GM12878 (cell line): ENCODE measurements around the gene SUSD1. TPM values are rescaled to one million over a fixed set of nuclear protein-coding genes. Genes with fewer than 3 reads are reported as not detected.

Experiments
- ATAC-seq: fragments of 200-7000 bp; cut with Tn5 transposase; 3 replicates; pipeline ENCODE4 v1.9.1; 2020; ENCODE audit warnings: mild to moderate bottlenecking, moderate library complexity
- BruUV-seq: library from RNA; stranded (reverse); fragments of 400-500 nt; replicated peaks from 2 replicates; lab custom pipeline; 2021; lab: Mats Ljungman, UMichigan
- CTCF ChIA-PET: fragments of 300-600 bp; sonication (Branson Sonifier 250); formaldehyde crosslinking; extraction: SDS; loops from one replicate; lab custom pipeline; 2021; ENCODE audit warnings: inconsistent platforms; lab: Yijun Ruan, JAX
- POLR2A ChIA-PET: fragments of 350-600 bp; formaldehyde crosslinking; extraction: SDS; loops from one replicate; lab custom pipeline; 2021; ENCODE audit warnings: inconsistent platforms; lab: Charles Lee
- RAD21 ChIA-PET: fragments of 300-600 bp; sonication (Branson Sonifier 250); formaldehyde crosslinking; loops from one replicate; lab custom pipeline; 2023; ENCODE audit warnings: antibody characterized with exemption; ENCODE audit not compliant: unreplicated experiment; lab: Charles Lee
- SMC1A ChIA-PET: fragments of 300-600 bp; sonication (Branson Sonifier 250); formaldehyde crosslinking; loops from one replicate; lab custom pipeline; 2023; ENCODE audit not compliant: unreplicated experiment, uncharacterized antibody; lab: Charles Lee
- DNase-seq: peaks from one replicate; pipeline ENCODE4 v3.0.0-alpha.2; 2011; ENCODE audit warnings: low read depth, low spot score
- FAIRE-seq: peaks from 3 replicates; lab custom pipeline; 2011; peaks lifted over from hg19 to GRCh38; lab: Jason Lieb, UNC
- H2AFZ ChIP-seq: 2 replicates; pipeline ENCODE4 v1.6.0; 2011; ENCODE audit warnings: low read depth, low read length, control low read depth; ENCODE audit not compliant: control insufficient read depth
- H3K27ac ChIP-seq: 2 replicates; pipeline ENCODE4 v1.5.1; 2011; ENCODE audit warnings: control low read depth; ENCODE audit not compliant: control insufficient read depth, insufficient read depth
- H3K27me3 ChIP-seq, 2 experiments: replicated peaks in 1 of 2; 2 replicates each; pipeline versions ENCODE4 v1.6.0 to v1.6.1; 2011; ENCODE audit warnings: low read length in 1 of 2; ENCODE audit not compliant: control insufficient read depth in 2 of 2, insufficient read depth in 2 of 2
- H3K36me3 ChIP-seq, 2 experiments: 2 replicates each; pipeline ENCODE4 v1.5.1; 2011; ENCODE audit warnings: low read length in 1 of 2; ENCODE audit not compliant: control insufficient read depth in 2 of 2, insufficient read depth in 2 of 2
- H3K4me1 ChIP-seq: 2 replicates; pipeline ENCODE4 v1.6.1; 2011; ENCODE audit warnings: mild to moderate bottlenecking, low read length, moderate library complexity, mixed read lengths; ENCODE audit not compliant: control insufficient read depth, insufficient read depth
- H3K4me2 ChIP-seq: 2 replicates; pipeline ENCODE4 v1.6.0; 2011; ENCODE audit warnings: control low read depth; ENCODE audit not compliant: control insufficient read depth, insufficient read depth
- H3K4me3 ChIP-seq: fragments of 200-600 bp; sonication (generic); 2 replicates; pipeline ENCODE4 v1.5.1; 2016
- H3K79me2 ChIP-seq: 2 replicates; pipeline ENCODE4 v1.6.0; 2011; ENCODE audit warnings: low read length; ENCODE audit not compliant: control insufficient read depth, insufficient read depth
- H3K9ac ChIP-seq: 2 replicates; pipeline ENCODE4 v1.8.0; 2011; ENCODE audit warnings: low read length, control low read depth, mixed read lengths; ENCODE audit not compliant: control insufficient read depth, insufficient read depth
- H3K9me3 ChIP-seq: replicated peaks from 3 replicates; pipeline ENCODE4 v1.5.1; 2011; ENCODE audit warnings: mild to moderate bottlenecking, low read length; ENCODE audit not compliant: control insufficient read depth, insufficient read depth
- H4K20me1 ChIP-seq: 2 replicates; pipeline ENCODE4 v1.6.0; 2011; ENCODE audit not compliant: control insufficient read depth, insufficient read depth
- NR2C1 ChIP-seq: fragments of 450-650 bp; IDR thresholded peaks from 2 replicates; pipeline ENCODE4 v1.6.1; 2017; ENCODE audit warnings: antibody characterized with exemption, mild to moderate bottlenecking, moderate library complexity
- RBBP5 ChIP-seq: fragments of 200-600 bp; sonication (generic); conservative IDR thresholded peaks from 2 replicates; pipeline ENCODE4 v1.6.1; 2016
- YY1 ChIP-seq: IDR thresholded peaks from 2 replicates; pipeline ENCODE4 v1.6.1; 2011; ENCODE audit warnings: low read depth, mild to moderate bottlenecking, low read length
- WGBS: methylation state at CpG from one replicate; pipeline ENCODE4 v1.1.6; 2016; ENCODE audit warnings: low lambda C conversion rate; ENCODE audit not compliant: insufficient replicate concordance, insufficient coverage; ENCODE audit errors: missing lambda C conversion rate; 5-methylcytosine and 5-hydroxymethylcytosine counted together
- in situ Hi-C: fragments of 300-500 bp; cut with MboI; formaldehyde crosslinking; loops from 9 replicates; pipeline ENCODE4 v1.14.3; 2018; ENCODE audit warnings: mixed read lengths
- intact Hi-C: fragments of 100-400 bp; cut with micrococcal nuclease; formaldehyde crosslinking; loops from one replicate; pipeline ENCODE4 v1.14.2; 2022; ENCODE audit not compliant: unreplicated experiment
- polyA plus RNA-seq, 11 experiments: library from polyadenylated mRNA; depleted of rRNA in 4 of 11; unstranded in 6 of 11; stranded (reverse) in 5 of 11; fragments of >200 nt; fragmentation: Nextera tagmentation in 4 of 11; fragmentation: Illumina TruSeq in 1 of 11; extraction: Ambion mirVana in 4 of 11; extraction: Trizol in 1 of 11; gene quantifications; 1 replicate in 1 of 11; 2 replicates in 10 of 11; pipeline versions ENCODE4 v1.2.1 to v1.2.3, GENCODE V29; 2011 to 2016; ENCODE audit warnings: inconsistent platforms in 2 of 11, missing spikeins in 2 of 11, low read depth in 1 of 11
- total RNA-seq, 4 experiments: library from RNA; depleted of rRNA in 3 of 4; stranded (reverse); fragments of >200 nt in 3 of 4; fragmentation: Illumina TruSeq in 1 of 4; extraction: Trizol in 1 of 4; gene quantifications; 2 replicates each; pipeline versions ENCODE4 v1.2.1 to v1.2.3, GENCODE V29; 2013 to 2021

SUSD1 gene
- total and polyA plus RNA-seq, 10 of the 15 experiments (the other 5 are each of a cell fraction or from before 2014, with no cell fraction given), result 6.7 to 20.8 (median 13.2) TPM

DNA sequence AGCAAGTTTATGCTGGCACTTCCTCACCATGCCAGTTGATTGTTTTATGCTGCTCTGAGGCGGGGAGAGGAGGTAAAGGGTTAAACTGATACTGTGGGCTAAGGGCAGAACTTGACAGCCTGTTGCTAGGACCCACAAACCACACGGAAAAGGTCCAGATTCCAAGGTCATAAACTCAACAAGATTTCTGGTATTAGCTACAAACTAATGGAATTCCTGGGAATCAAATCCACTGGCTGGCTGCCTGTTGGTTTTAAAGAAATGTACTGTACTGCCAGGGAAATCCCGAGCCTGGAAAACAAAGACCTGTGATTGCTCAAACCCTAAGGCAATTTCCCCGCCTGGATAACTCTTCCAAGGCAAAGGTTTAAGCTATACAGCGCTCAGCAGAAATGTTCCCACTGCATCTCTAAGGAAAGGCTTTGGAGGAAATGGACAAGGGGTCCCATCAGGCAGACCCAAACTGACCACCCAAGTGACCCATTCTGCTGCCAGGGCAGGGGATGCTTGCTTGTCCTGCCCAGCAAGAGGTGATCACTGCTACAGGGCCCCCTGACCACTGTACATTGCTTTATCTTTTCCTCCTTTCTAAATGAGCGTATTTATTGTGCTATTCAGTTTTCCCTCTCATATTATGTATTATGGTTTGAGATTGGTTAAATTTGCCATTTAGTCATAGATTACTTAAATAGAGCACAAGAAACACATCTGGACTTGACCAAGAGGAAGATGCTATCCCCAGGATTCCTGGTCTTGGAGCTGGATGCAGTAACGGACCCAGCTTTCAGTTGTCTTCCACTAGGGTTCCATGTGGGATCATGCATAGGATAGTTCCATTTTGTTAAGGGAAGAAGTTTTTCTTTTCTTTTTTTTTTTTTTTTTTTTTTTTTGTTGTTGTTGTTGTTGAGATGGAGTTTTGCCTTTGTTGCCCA, 124.3 kb downstream of the SUSD1 start:
- no peak overlapping the region for H2AFZ ChIP-seq
- H3K9ac ChIP-seq, result no peak overlapping the region
- ChIA-PET POLR2A (interaction anchor here (0.7 to 4.1 kb wide), 4 partner anchors 11 to 60 kb away, joined by 3 to 36 read pairs (median 7); no protein-coding TSS in a partner anchor), SMC1A (interaction anchor here (1.3 to 5.2 kb wide), 14 partner anchors 8 to 291 kb away, joined by 3 to 48 read pairs (median 9); no protein-coding TSS in a partner anchor), RAD21 (interaction anchor here (0.6 to 4.6 kb wide), 8 partner anchors 10 to 275 kb away, joined by 3 to 56 read pairs (median 11); partner anchors contain the start of gene UGCG), CTCF (interaction anchor here (1.3 to 2.5 kb wide), 4 partner anchors 7 to 24 kb away, joined by 3 to 14 read pairs (median 7); no protein-coding TSS in a partner anchor)
- H3K4me3 ChIP-seq, result no peak overlapping the region
- H4K20me1 ChIP-seq, result no peaks in the 10 kb centered on the region
- FAIRE-seq (no peak), DNase-seq (no peak)
- BruUV-seq, result no TSS peak
- H3K36me3 ChIP-seq, result no peaks in the 10 kb centered on the region
- H3K9me3 ChIP-seq, result peaks cover 13% of the 10 kb centered on the region
- H3K4me2 ChIP-seq, result no peak overlapping the region
- in situ Hi-C loops (no loop called here), intact Hi-C loops (no loop called here)
- H3K79me2 ChIP-seq, result no peaks in the 10 kb centered on the region
- H3K4me1 ChIP-seq, result peaks cover 31% of the 10 kb centered on the region
- H3K27ac ChIP-seq, result no peak overlapping the region
- TF ChIP-seq RBBP5, result no peak
- TF ChIP-seq, all 136 proteins: peak for 0
- WGBS, result 95% methylated on average over 7 of the region's 7 CpGs
- no peaks in the 10 kb centered on the region for H3K27me3 ChIP-seq
- no peak for ATAC-seq

DNA sequence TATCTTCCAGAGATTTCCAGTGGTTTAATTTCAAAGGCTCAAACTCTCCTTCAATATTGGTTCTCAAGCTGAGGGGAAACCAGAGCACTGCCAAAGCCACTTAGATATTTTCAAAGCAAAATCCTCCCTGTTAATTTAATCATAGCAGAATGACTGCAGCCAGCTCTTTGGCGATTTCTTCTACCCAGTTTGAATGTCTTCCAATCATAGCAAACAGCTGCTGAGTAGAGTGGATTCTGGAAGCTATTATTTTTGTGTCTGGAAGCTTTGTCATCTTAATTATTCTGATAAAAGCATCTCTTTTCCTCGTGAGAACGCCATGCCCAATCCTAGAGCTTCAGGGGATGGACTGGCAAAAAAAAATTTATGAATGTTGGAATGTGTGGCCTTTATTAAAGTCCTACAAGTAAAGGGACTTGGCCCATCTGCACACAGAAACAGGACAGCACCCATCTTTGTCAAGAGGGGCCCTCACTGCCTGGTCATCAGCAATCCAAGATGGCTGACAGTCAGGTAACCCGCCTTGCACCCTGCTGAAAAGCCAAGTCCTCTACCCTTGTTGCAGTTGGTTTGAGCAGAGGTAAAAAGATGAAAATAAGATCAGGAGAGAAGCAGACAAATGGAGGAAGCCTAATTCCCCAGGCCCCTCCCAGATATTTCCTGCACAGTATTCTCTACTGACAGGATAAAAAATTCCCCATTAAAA, 125.1 kb downstream of the SUSD1 start:
- WGBS, result 99% methylated on average over 4 of the region's 4 CpGs
- ChIA-PET POLR2A (interaction anchor here (1.4 to 4.1 kb wide), 3 partner anchors 11 to 15 kb away, joined by 3 to 36 read pairs (median 11); no protein-coding TSS in a partner anchor), RAD21 (interaction anchor here (4.6 kb wide), 1 partner anchor 15 kb away, joined by 56 read pairs; no protein-coding TSS in a partner anchor), SMC1A (interaction anchor here (0.6 to 5.2 kb wide), 8 partner anchors 12 to 290 kb away, joined by 3 to 48 read pairs (median 12); no protein-coding TSS in a partner anchor), CTCF (interaction anchor here (1.2 to 1.7 kb wide), 2 partner anchors 14 to 16 kb away, joined by 3 to 4 read pairs; no protein-coding TSS in a partner anchor)
- Histone ChIP-seq H3K27ac (no peak overlapping the region), H3K79me2 (no peaks in the 10 kb centered on the region), H2AFZ (no peak overlapping the region), H3K4me1 (peaks cover 23% of the 10 kb centered on the region), H3K36me3 (no peaks in the 10 kb centered on the region), H3K27me3 (no peaks in the 10 kb centered on the region), H4K20me1 (no peaks in the 10 kb centered on the region), H3K4me3 (no peak overlapping the region), H3K4me2 (no peak overlapping the region), H3K9me3 (peaks cover 13% of the 10 kb centered on the region), H3K9ac (no peak overlapping the region)
- no TSS peak for BruUV-seq
- FAIRE-seq (no peak), DNase-seq (no peak), ATAC-seq (no peak)
- in situ Hi-C loops, result no loop called here
- peak; percentile 58 for TF ChIP-seq YY1
- TF ChIP-seq NR2C1, result no peak
- intact Hi-C loops, result no loop called here
